ENCODE data around the gene ASB18.

DNA sequence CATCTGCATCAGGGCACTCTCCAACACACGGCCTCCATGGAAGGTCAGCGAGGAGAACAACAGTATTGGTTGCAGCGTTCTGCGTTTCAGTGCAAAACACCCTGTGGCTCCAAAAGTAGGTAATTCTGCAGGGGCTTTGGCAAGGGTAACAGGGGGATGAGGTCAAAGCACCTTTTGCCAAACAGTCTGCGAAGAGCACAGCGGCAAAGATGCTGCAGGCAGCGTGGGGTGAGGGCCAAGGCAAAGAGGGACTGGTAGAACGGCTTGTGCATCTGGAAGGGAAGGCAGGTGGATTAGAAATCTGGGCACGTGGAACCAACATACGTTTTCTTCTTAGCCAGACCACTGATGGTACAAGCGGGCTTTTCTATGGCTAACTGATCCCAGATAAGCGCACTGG lies 69.4 kb downstream of the ASB18 start:
- TF ChIP-seq, protein P1, sequence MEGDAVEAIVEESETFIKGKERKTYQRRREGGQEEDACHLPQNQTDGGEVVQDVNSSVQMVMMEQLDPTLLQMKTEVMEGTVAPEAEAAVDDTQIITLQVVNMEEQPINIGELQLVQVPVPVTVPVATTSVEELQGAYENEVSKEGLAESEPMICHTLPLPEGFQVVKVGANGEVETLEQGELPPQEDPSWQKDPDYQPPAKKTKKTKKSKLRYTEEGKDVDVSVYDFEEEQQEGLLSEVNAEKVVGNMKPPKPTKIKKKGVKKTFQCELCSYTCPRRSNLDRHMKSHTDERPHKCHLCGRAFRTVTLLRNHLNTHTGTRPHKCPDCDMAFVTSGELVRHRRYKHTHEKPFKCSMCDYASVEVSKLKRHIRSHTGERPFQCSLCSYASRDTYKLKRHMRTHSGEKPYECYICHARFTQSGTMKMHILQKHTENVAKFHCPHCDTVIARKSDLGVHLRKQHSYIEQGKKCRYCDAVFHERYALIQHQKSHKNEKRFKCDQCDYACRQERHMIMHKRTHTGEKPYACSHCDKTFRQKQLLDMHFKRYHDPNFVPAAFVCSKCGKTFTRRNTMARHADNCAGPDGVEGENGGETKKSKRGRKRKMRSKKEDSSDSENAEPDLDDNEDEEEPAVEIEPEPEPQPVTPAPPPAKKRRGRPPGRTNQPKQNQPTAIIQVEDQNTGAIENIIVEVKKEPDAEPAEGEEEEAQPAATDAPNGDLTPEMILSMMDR (IDR thresholded peaks at IDR 0.05; ENCODE audit: poor library complexity) = no peak
- TF ChIP-seq EZH2phosphoT487 (IDR thresholded peaks at IDR 0.05; ENCODE audit: low read depth, severe bottlenecking, unreplicated experiment) (no peak), EZH2 (IDR thresholded peaks at IDR 0.05; ENCODE audit: borderline replicate concordance) (no peak)
